ENCODE results near the gene ATG10. TPM values are rescaled to one million over a fixed set of nuclear protein-coding genes. Genes with fewer than 3 reads are reported as not detected.
A peak's percentile ranks its signal among the peaks of the same experiment; 100 is the strongest.

The ATG10 gene
- total RNA-seq, 1 donor from 2014 or later, result 4.2 TPM

DNA sequence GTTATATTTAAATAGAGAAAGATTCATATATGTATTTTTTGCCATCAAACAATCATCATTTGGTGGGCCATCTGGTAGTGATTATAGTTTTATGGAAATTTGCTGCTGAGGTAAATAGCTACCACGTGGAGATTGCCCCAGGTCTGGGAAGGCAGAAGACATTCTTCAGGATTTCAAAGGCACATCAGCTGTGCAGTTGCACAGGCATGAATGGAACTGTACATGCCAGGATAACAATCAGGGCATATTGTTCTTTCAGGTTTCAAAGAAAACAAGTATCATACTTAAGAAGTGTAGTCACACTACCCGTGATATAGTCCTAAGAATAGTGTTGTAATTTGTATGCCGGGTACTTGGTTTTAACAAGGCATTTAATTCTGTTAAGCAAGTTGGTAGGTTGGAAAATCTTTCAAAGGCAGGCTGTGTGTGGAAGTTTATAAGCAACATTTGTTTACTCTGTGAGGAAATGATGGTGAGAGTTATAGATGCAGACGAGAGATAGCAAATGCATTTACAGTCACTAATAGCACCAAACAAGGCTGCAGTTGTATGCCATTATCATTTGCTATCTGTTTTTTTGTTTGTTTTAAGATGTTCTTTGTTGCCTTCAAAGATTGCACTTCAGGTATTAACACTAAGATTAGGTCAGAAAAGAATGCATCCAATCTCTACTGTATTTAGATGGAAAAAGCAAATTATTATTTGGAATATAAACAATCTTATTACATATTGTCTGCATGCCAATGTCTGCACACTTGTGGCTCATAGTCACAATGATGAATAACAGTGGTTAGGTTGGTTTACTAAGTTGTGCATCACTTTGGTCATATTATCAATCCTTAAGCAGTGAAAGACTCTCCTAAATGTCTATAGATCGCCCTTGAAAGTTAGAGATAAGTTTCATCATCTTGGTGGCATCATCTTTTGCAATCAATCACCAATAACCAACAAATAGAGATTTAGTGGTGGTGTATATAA lies 251.1 kb downstream of the ATG10 start:
- Histone ChIP-seq H3K27me3 (no peaks in the 10 kb centered on the region), H3K9me3 (no peaks in the 10 kb centered on the region), H3K4me1 (no peaks in the 10 kb centered on the region), H3K36me3 (no peaks in the 10 kb centered on the region), H3K27ac (no peak overlapping the region), H3K4me3 (no peak overlapping the region)
- intact Hi-C loops (cut with DNase I), result no loop called here
- TF ChIP-seq, protein P1, sequence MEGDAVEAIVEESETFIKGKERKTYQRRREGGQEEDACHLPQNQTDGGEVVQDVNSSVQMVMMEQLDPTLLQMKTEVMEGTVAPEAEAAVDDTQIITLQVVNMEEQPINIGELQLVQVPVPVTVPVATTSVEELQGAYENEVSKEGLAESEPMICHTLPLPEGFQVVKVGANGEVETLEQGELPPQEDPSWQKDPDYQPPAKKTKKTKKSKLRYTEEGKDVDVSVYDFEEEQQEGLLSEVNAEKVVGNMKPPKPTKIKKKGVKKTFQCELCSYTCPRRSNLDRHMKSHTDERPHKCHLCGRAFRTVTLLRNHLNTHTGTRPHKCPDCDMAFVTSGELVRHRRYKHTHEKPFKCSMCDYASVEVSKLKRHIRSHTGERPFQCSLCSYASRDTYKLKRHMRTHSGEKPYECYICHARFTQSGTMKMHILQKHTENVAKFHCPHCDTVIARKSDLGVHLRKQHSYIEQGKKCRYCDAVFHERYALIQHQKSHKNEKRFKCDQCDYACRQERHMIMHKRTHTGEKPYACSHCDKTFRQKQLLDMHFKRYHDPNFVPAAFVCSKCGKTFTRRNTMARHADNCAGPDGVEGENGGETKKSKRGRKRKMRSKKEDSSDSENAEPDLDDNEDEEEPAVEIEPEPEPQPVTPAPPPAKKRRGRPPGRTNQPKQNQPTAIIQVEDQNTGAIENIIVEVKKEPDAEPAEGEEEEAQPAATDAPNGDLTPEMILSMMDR (IDR thresholded peaks at IDR 0.05), result no peak
- no peak for TF ChIP-seq POLR2A (IDR thresholded peaks at IDR 0.05)
- TF ChIP-seq POLR2AphosphoS5 (IDR thresholded peaks at IDR 0.05; ENCODE audit: insufficient read depth in 1 of 2, low read depth in 1 of 2), result no peak
- no peak for DNase-seq (ENCODE audit: extremely low spot score in 2 of 2)

DNA sequence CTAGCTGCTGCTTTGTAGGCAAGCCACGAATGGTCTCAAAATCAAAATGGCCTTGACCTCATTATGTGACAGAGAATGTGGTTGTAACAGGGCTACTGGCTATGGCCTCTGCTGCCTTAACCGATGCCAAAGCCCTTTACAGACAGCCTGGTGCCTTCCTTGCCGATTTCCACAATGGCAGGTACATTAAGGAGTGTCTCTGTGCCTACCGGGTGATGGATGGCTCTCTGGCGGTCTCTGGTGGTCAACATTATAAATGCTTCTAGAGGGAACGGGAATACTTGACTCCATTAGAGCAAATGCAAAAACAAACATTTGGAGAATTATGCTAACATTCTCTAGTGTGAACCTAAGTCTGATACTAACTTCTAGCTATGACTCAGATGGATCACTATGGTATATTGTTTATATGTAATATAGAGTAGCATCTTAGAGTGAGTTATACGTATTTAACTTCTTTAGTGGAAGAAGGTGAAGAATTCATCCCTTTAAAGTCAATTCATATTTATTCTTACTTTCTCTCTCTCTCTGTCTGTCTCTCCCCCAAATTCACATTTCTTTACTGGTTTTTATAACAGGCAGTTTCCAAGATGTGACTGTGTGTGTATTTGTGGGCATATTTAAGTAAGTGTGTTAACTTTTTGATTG lies 253.8 kb downstream of the ATG10 start:
- no peaks in the 10 kb centered on the region for H3K4me1 ChIP-seq
- H3K36me3 ChIP-seq, result no peaks in the 10 kb centered on the region
- DNase-seq (ENCODE audit: extremely low spot score in 2 of 2), result no peak
- H3K9me3 ChIP-seq, result no peaks in the 10 kb centered on the region
- no peak overlapping the region for H3K4me3 ChIP-seq
- TF ChIP-seq, protein P1 (IDR thresholded peaks at IDR 0.05), result peak; percentile 56 to 80 (median 73)
- no peak for TF ChIP-seq POLR2AphosphoS5 (IDR thresholded peaks at IDR 0.05; ENCODE audit: insufficient read depth in 1 of 2, low read depth in 1 of 2)
- H3K27me3 ChIP-seq, result no peaks in the 10 kb centered on the region
- intact Hi-C loops (cut with DNase I), result no loop called here
- no peak overlapping the region for H3K27ac ChIP-seq

DNA sequence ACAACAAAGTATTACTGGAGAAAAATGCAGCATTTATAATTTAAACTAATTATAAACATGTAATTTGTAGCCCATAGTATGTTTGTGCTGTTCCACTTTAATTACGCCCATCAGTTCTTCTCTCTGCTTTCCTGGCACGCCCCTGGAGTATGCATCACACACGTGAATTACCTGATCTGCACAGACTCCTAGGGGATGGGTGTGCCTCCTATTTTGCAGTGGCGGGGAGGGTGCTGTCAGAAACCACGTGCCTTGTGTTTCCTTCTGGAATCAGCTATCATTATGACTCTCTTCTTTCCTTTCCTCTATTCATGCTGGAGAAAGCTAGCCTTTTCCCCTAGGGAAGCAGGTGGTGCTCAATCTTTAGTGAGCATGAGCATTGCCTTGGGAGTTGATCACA lies 263.1 kb downstream of the ATG10 start:
- Histone ChIP-seq H3K36me3 (no peaks in the 10 kb centered on the region), H3K27ac (no peak overlapping the region), H3K4me3 (no peak overlapping the region), H3K27me3 (no peaks in the 10 kb centered on the region), H3K9me3 (no peaks in the 10 kb centered on the region), H3K4me1 (no peaks in the 10 kb centered on the region)
- intact Hi-C loops (cut with DNase I), result no loop called here
- TF ChIP-seq POLR2A (IDR thresholded peaks at IDR 0.05) (no peak), POLR2AphosphoS5 (IDR thresholded peaks at IDR 0.05; ENCODE audit: insufficient read depth in 1 of 2, low read depth in 1 of 2) (no peak)
- TF ChIP-seq, protein P1 (IDR thresholded peaks at IDR 0.05), result no peak
- no peak for DNase-seq (ENCODE audit: extremely low spot score in 2 of 2)

DNA sequence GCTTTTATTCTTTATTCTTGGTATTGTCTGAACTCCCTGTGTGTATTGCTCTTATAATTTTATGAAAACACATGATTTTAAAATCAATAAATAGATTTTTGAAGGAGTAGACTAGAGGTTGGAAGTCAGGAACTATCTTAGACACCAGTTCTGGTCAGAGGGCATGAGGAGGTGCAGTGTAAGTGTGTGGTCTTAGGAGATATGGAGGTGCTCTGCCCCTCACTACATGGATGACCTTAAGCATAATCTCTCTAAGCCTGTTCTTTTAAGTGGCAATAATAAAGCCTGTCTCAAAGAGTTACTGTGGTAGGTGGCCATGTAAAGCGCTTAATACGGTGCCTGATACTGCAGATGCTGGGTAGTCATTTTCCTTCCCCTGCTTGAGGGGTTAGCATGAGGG lies 272.3 kb downstream of the ATG10 start:
- H3K4me3 ChIP-seq, result no peak overlapping the region
- DNase-seq (ENCODE audit: extremely low spot score in 2 of 2), result no peak
- TF ChIP-seq, protein P1 (IDR thresholded peaks at IDR 0.05), result no peak
- TF ChIP-seq POLR2AphosphoS5 (IDR thresholded peaks at IDR 0.05; ENCODE audit: insufficient read depth in 1 of 2, low read depth in 1 of 2), result no peak
- TF ChIP-seq POLR2A (IDR thresholded peaks at IDR 0.05), result no peak
- H3K27ac ChIP-seq, result no peak overlapping the region
- no peaks in the 10 kb centered on the region for H3K36me3 ChIP-seq
- intact Hi-C loops (cut with DNase I), result no loop called here
- peaks cover 3% of the 10 kb centered on the region for H3K9me3 ChIP-seq
- no peaks in the 10 kb centered on the region for H3K27me3 ChIP-seq
- no peaks in the 10 kb centered on the region for H3K4me1 ChIP-seq
